Neural cell (in vitro differentiated cells): ENCODE results near the gene ATP1A4. TPM values are rescaled to one million over a fixed set of nuclear protein-coding genes. Genes with fewer than 3 reads are reported as not detected.

Source experiments
- H2AFZ ChIP-seq: fragments of 200-600, 300-800 bp; sonication (generic), shearing (Covaris generic); 2 replicates; pipeline ENCODE4 v1.6.0; 2014; ENCODE audit warnings: low read depth, mild to moderate bottlenecking, antibody characterized with exemption, low read length, moderate library complexity
- H3F3A ChIP-seq: fragments of 200-600 bp; shearing (Covaris generic); 2 replicates; pipeline ENCODE4 v1.6.1; 2016; ENCODE audit warnings: mild to moderate bottlenecking, moderate library complexity, mixed read lengths, antibody characterized with exemption, low read length; ENCODE audit not compliant: insufficient read depth, poor library complexity, severe bottlenecking
- H3K27ac ChIP-seq: fragments of 200-600, 300-800 bp; sonication (generic), shearing (Covaris generic); 2 replicates; pipeline ENCODE4 v1.5.1; 2014; ENCODE audit warnings: mild to moderate bottlenecking, low read length, moderate library complexity
- H3K27me3 ChIP-seq: fragments of 300-800, 200-600 bp; sonication (generic), shearing (Covaris generic); 2 replicates; pipeline ENCODE4 v1.6.0; 2014; ENCODE audit warnings: mild to moderate bottlenecking, low read depth, low read length, moderate library complexity; ENCODE audit not compliant: insufficient read depth
- H3K36me3 ChIP-seq: fragments of 300-800, 200-600 bp; sonication (generic), shearing (Covaris generic); 2 replicates; pipeline ENCODE4 v1.5.1; 2014; ENCODE audit warnings: mild to moderate bottlenecking, antibody characterized with exemption, low read length, moderate library complexity; ENCODE audit not compliant: insufficient read depth
- H3K4me2 ChIP-seq: fragments of 300-800, 200-600 bp; sonication (generic), shearing (Covaris generic); 2 replicates; pipeline ENCODE4 v1.6.0; 2014; ENCODE audit warnings: mild to moderate bottlenecking, low read length
- H3K4me3 ChIP-seq: fragments of 300-800, 200-600 bp; sonication (generic), shearing (Covaris generic); 2 replicates; pipeline ENCODE4 v1.5.1; 2014; ENCODE audit warnings: mild to moderate bottlenecking, low read length, moderate library complexity
- H3K79me2 ChIP-seq: fragments of 200-600 bp; shearing (Covaris generic); replicated peaks from 2 replicates; pipeline ENCODE4 v1.6.0; 2014; ENCODE audit warnings: mild to moderate bottlenecking, low read length, moderate library complexity; ENCODE audit not compliant: insufficient read depth
- H3K9ac ChIP-seq: fragments of 300-800, 200-600 bp; sonication (generic), shearing (Covaris generic); 2 replicates; pipeline ENCODE4 v1.6.1; 2016; ENCODE audit warnings: mild to moderate bottlenecking, low read length, mixed read lengths
- H3K9me2 ChIP-seq: fragments of 200-600 bp; shearing (Covaris generic); 2 replicates; pipeline ENCODE4 v1.6.1; 2016; ENCODE audit warnings: mild to moderate bottlenecking, low read length, mixed read lengths; ENCODE audit not compliant: insufficient read depth
- H3K9me3 ChIP-seq: fragments of 200-600, 300-800 bp; sonication (generic), shearing (Covaris generic); 2 replicates; pipeline ENCODE4 v1.6.1; 2016; ENCODE audit warnings: mild to moderate bottlenecking, mixed run types, low read length, moderate library complexity, mixed read lengths
- H4K20me1 ChIP-seq: fragments of 200-600 bp; shearing (Covaris generic); 2 replicates; pipeline ENCODE4 v1.6.1; 2016; ENCODE audit warnings: mild to moderate bottlenecking, mixed run types; ENCODE audit not compliant: insufficient read depth
- CTCF ChIP-seq: fragments of 450-650 bp; IDR thresholded peaks from 2 replicates; pipeline ENCODE4 v1.5.1; 2014; ENCODE audit warnings: antibody characterized with exemption, mild to moderate bottlenecking, moderate library complexity; ENCODE audit not compliant: poor library complexity, severe bottlenecking
- EP300 ChIP-seq: fragments of 450-650 bp; conservative IDR thresholded peaks from 2 replicates; pipeline ENCODE4 v1.6.1; 2014; ENCODE audit warnings: antibody characterized with exemption, mild to moderate bottlenecking, moderate library complexity; ENCODE audit not compliant: poor library complexity, severe bottlenecking
- EZH2 ChIP-seq: fragments of 200-600, 300-800 bp; shearing (Covaris generic), sonication (generic); IDR thresholded peaks from 2 replicates; pipeline ENCODE4 v1.6.1; 2014; ENCODE audit warnings: antibody characterized with exemption, low read length, borderline replicate concordance, mild to moderate bottlenecking; ENCODE audit not compliant: insufficient read depth, poor library complexity, severe bottlenecking
- MXI1 ChIP-seq: fragments of 450-650 bp; conservative IDR thresholded peaks from 2 replicates; pipeline ENCODE4 v1.6.1; 2014; ENCODE audit warnings: antibody characterized with exemption, mild to moderate bottlenecking; ENCODE audit not compliant: poor library complexity, severe bottlenecking
- POLR2AphosphoS5 ChIP-seq: IDR thresholded peaks from 2 replicates; pipeline ENCODE4 v1.6.1; 2012
- RAD21 ChIP-seq: fragments of 450-650 bp; conservative IDR thresholded peaks from 2 replicates; pipeline ENCODE4 v1.6.1; 2014; ENCODE audit warnings: antibody characterized with exemption, mild to moderate bottlenecking, moderate library complexity
- REST ChIP-seq: IDR thresholded peaks from 2 replicates; pipeline ENCODE4 v1.6.1; 2012; ENCODE audit warnings: borderline replicate concordance
- SMC3 ChIP-seq: fragments of 450-650 bp; conservative IDR thresholded peaks from 2 replicates; pipeline ENCODE4 v1.6.1; 2014; ENCODE audit warnings: antibody characterized with exemption, mild to moderate bottlenecking, moderate library complexity; ENCODE audit not compliant: poor library complexity
- TAF1 ChIP-seq: IDR thresholded peaks from 2 replicates; pipeline ENCODE4 v1.6.1; 2012; ENCODE audit warnings: low read depth
- polyA plus RNA-seq: library from polyadenylated mRNA; depleted of rRNA; stranded (reverse); fragments of >200 nt; gene quantifications from 2 replicates; pipeline ENCODE4 v1.2.3, GENCODE V29; 2014

The ATP1A4 gene
- polyA plus RNA-seq, 1 donor from 2014 or later = not detected

- no peaks in the 10 kb centered on the region for H3K79me2 ChIP-seq
- no peaks in the 10 kb centered on the region for H3K27me3 ChIP-seq
- no peak overlapping the region for H3K4me3 ChIP-seq
- no peaks in the 10 kb centered on the region for H4K20me1 ChIP-seq
- H3K27ac ChIP-seq = no peak overlapping the region
- H3K36me3 ChIP-seq = no peaks in the 10 kb centered on the region
- no peaks in the 10 kb centered on the region for H3F3A ChIP-seq
- H3K9ac ChIP-seq = no peak overlapping the region
- TF ChIP-seq EP300 (no peak), EZH2 (no peak), POLR2AphosphoS5 (no peak), TAF1 (no peak), MXI1 (no peak), CTCF (no peak), REST (no peak), SMC3 (no peak), RAD21 (no peak)
- H3K9me2 ChIP-seq = no peaks in the 10 kb centered on the region
- no peaks in the 10 kb centered on the region for H3K9me3 ChIP-seq
- no peak overlapping the region for H2AFZ ChIP-seq
- H3K4me2 ChIP-seq = no peak overlapping the region
Observed at GRCh38 chr1:160113407-160113806, 38.0 kb upstream of the ATP1A4 start.

GRCh38 chr1:160114085-160114484, 37.3 kb upstream of the ATP1A4 start:
- no peaks in the 10 kb centered on the region for H3K79me2 ChIP-seq
- H3K27ac ChIP-seq = no peak overlapping the region
- no peak overlapping the region for H3K4me2 ChIP-seq
- H3K36me3 ChIP-seq = no peaks in the 10 kb centered on the region
- no peaks in the 10 kb centered on the region for H3K27me3 ChIP-seq
- no peaks in the 10 kb centered on the region for H3K9me3 ChIP-seq
- H3K9me2 ChIP-seq = no peaks in the 10 kb centered on the region
- H3K9ac ChIP-seq = no peak overlapping the region
- TF ChIP-seq RAD21 = no peak
- TF ChIP-seq EP300 = no peak
- no peak overlapping the region for H2AFZ ChIP-seq
- H4K20me1 ChIP-seq = no peaks in the 10 kb centered on the region
- no peaks in the 10 kb centered on the region for H3F3A ChIP-seq
- no peak overlapping the region for H3K4me3 ChIP-seq
